SH-SY5Y (cell line): Measurements from ENCODE around the gene GABRR2.

Experiments
- GATA2 ChIP-seq: IDR thresholded peaks from 2 replicates; pipeline ENCODE4 v1.6.1; 2011; ENCODE audit warnings: mild to moderate bottlenecking, low read depth, low read length
- GATA3 ChIP-seq: IDR thresholded peaks from 2 replicates; pipeline ENCODE4 v1.6.1; 2011; ENCODE audit warnings: low read depth, mild to moderate bottlenecking, low read length, moderate library complexity

Gene GABRR2

DNA sequence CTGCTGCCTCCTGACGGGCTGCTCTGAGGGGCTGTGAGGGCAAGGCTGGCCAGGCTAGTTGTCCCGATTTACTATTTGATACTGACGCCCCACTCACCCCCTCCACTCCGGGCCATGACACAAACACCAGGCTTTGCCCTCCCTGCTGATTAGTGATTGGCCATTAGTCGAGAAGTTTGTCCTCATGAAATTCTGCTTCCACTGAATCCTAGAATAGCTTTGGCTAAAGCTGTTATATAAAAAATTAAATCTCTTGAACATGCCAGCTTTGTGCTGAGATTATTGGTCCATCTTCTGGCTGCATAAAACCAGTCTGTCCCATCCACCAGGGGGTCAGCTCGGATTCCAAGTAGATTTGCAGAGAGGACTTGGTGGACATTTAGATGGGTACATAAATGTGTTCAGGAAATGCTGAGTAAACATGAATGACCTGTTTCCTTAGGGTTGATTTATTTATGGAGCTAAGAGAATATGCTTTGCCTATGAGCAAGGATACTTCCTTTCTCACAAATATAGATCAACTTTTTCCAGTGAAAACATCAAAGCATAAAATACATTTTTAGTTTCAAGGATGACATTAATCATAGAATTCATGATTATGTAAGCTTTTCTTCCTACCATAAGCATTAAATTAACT lies at the start of gene GABRR2:
Gene GABRR2 (minus strand): TSS at position 51 of the 637 bp plus-strand sequence. CDS start 134 bp downstream, outside the sequence.
- TF ChIP-seq GATA2 (no peak), GATA3 (no peak)

DNA sequence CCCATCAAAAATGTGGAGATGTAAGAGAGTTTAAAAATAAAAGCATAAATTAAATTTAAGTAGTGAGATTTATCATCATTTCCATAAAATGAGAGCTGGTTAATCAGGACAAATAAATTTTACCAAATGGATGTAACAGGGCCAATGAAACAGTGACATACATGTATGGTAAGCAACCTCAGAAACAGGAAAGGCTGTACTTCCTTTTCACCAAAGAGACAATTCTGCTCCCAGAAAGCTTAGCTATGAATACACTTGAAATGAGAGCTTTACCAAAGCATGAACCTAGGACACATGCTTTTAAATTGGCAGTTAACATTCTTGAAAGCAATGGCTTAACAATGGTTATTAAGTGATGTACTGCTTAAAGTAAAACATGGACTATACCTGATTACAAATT lies 49.5 kb upstream of the GABRR2 start:
- no peak for TF ChIP-seq GATA3
- no peak for TF ChIP-seq GATA2

- no peak for TF ChIP-seq GATA3
- no peak for TF ChIP-seq GATA2
Measured at GRCh38 chr6:89361171-89361570, 46.1 kb upstream of the GABRR2 start.

- no peak for TF ChIP-seq GATA2
- no peak for TF ChIP-seq GATA3
Measured at GRCh38 chr6:89360415-89360999, 45.4 kb upstream of the GABRR2 start.

GRCh38 chr6:89359561-89359960 lies 44.5 kb upstream of the GABRR2 start:
- no peak for TF ChIP-seq GATA2
- TF ChIP-seq GATA3, result no peak

- no peak for TF ChIP-seq GATA2
- TF ChIP-seq GATA3, result no peak
Measured at GRCh38 chr6:89357390-89357789, 42.3 kb upstream of the GABRR2 start.

GRCh38 chr6:89356642-89357170 lies 41.6 kb upstream of the GABRR2 start:
- TF ChIP-seq GATA3 (no peak), GATA2 (no peak)

DNA sequence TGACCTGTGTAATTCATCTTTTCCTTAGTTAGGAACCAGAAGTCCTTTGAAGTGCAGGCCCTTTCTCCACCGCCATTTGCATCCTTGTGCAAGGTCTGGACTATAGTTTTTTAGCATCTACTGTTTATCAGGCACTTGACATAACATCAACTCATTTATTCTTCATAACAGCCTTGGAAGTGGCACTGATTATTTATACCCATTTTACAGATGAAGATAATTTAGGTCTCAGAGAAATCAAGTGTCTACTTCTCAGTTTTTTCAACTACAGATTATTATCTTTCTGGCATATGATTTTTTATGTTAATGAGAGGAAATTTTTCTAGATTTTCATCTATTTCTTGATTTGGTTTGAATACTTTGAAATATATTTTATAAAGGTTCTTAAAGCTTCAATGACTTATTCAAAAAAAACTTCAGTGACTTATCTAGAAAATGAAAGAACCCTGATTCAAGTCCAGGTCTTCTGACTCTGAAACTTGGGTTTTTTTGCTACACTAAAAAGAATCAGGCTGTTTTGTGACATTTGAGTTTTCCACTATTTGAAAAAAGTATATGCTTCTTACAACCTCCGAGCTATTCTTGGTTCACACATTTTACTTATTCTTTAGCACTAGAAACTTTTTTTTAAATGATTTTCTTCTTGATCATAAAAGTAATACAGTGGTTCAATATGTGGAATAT lies 40.6 kb upstream of the GABRR2 start:
- TF ChIP-seq GATA2 (no peak), GATA3 (no peak)

GRCh38 chr6:89353702-89354392 lies 38.7 kb upstream of the GABRR2 start:
- TF ChIP-seq GATA2 (no peak), GATA3 (no peak)

DNA sequence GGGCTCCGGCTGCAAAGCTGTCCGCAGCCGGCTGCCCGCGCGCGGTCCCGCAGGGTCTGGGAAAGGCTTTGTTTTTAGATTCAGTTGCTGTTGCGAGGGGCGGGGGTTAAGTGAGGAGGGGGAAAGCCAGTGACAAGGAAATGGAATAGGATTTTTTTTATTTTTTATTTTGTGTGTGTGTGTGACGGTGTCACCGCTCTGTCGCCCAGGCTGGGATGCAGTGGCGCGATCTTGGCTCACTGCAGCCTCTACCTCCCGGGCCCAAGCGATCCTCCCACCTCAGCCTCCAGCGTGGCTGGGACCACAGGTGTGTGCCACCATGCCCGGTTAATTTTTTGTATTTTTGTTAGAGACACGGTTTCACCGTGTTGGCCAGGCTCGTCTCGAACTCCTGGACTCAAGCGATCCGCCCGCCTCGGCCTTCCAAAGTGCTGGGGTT lies 38.0 kb upstream of the GABRR2 start:
- no peak for TF ChIP-seq GATA2
- no peak for TF ChIP-seq GATA3

GRCh38 chr6:89352278-89353117 lies 37.4 kb upstream of the GABRR2 start, which contains the start of gene UBE2J1:
Gene UBE2J1 (minus strand): TSS chr6:89352722. CDS start chr6:89352569, 153 bp downstream.
- no peak for TF ChIP-seq GATA2
- no peak for TF ChIP-seq GATA3

- no peak for TF ChIP-seq GATA3
- TF ChIP-seq GATA2, result no peak
Measured at GRCh38 chr6:89351671-89352277, 36.7 kb upstream of the GABRR2 start.
